GM23338 (cell line): ENCODE measurements around the gene TBCD. TPM values are rescaled to one million over a fixed set of nuclear protein-coding genes. Genes with fewer than 3 reads are reported as not detected.

Experiments
- polyA plus RNA-seq: library from polyadenylated mRNA; unstranded; fragments of >200 nt; fragmentation: Nextera tagmentation; extraction: Ambion mirVana; gene quantifications from 2 replicates; pipeline ENCODE4 v1.2.1, GENCODE V29; 2016
- total RNA-seq: library from RNA; depleted of rRNA; stranded (reverse); fragments of >200 nt; shearing (Covaris generic); gene quantifications from 2 replicates; pipeline ENCODE4 v1.2.3, GENCODE V29; 2014; rRNA removed

The TBCD gene
- total and polyA plus RNA-seq, 2 experiments from 2014 or later, result 75.0 to 116 TPM

Other genes starting within 250 kb of the TBCD start
- 62.4 and 66.0 TPM in 2 replicates for gene FOXK2, start 232.3 kb upstream of the TBCD start, total RNA-seq
- 12.2 and 12.3 TPM in 2 replicates for gene FOXK2, start 232.3 kb upstream of the TBCD start, polyA plus RNA-seq
- 96.4 and 97.6 TPM in 2 replicates for gene WDR45B, start 103.6 kb upstream of the TBCD start, total RNA-seq
- gene WDR45B, start 103.6 kb upstream of the TBCD start, polyA plus RNA-seq, result 69.4 and 82.3 TPM in 2 replicates
- 5.2 and 10.8 TPM in 2 replicates for gene RAB40B, start 53.4 kb upstream of the TBCD start, total RNA-seq
- 2.8 and 4.2 TPM in 2 replicates for gene RAB40B, start 53.4 kb upstream of the TBCD start, polyA plus RNA-seq
- gene FN3KRP, start 35.4 kb upstream of the TBCD start, total RNA-seq, result 13.2 and 15.9 TPM in 2 replicates
- gene FN3KRP, start 35.4 kb upstream of the TBCD start, polyA plus RNA-seq, result 15.1 and 16.7 TPM in 2 replicates
- 11.0 and 12.9 TPM in 2 replicates for gene FN3K, start 16.4 kb upstream of the TBCD start, total RNA-seq
- gene FN3K, start 16.4 kb upstream of the TBCD start, polyA plus RNA-seq, result 5.3 TPM in 2 replicates
- gene ZNF750, start 88.0 kb downstream of the TBCD start, total RNA-seq, result 0.17 TPM in 1 of 2 replicates, not detected in the other
- gene ZNF750, start 88.0 kb downstream of the TBCD start, polyA plus RNA-seq, result 0.13 and 0.19 TPM in 2 replicates